Muscle of back (tissue), 11 donors: Measurements from ENCODE around the gene PTPRB. TPM values are rescaled to one million over a fixed set of nuclear protein-coding genes. Genes with fewer than 3 reads are reported as not detected.

Source experiments
- DNase-seq, 3 donors: peaks; one replicate each; pipeline versions ENCODE4 v3.0.0 to v3.0.0-alpha.2; 2013
- polyA plus RNA-seq, 10 donors: library from polyadenylated mRNA; unstranded; fragments of 120-200 nt; gene quantifications; one replicate each; pipeline ENCODE4 v1.2.1, GENCODE V29; 2013; ENCODE audit not compliant: insufficient read length in 10 of 10

Gene PTPRB
- polyA plus RNA-seq, 10 donors = 11.8 to 24.4 (median 15.7) TPM

DNA sequence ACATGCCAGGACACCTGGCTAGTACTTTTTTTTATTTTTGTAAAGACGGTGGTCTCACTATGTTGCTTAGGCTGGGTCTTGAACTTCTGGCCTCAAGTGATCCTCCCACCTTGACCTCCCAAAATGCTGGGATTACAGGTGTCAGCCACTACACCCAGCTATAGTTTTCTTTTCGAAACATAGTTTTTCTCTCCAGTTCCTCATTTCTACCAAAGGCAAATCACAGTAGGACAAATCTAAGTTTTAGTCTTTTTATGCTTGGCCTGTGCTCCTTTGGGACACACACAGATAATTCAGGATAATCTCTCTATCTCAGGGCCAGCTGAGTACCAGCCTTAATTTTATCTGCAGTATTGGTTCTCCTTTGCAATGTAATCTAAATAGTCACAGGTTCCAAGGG, 170.5 kb downstream of the PTPRB start:
- DNase-seq = no peak
